Stimulated activated CD8-positive, alpha-beta memory T cell treated with anti-CD3 and anti-CD28 coated beads, Interleukin-15, amount 100 ng/mL, for 4 hours (primary cell): Measurements from ENCODE around the gene SNAPC4.
"Not testable (repeated sequence)": the region's sequence is repeated elsewhere in the genome, so short reads cannot be mapped to it uniquely, and the experiment has no call there.

Experiments used
- DNase-seq, 2 donors: peaks; one replicate each; pipeline ENCODE4 v3.0.0-alpha.2; 2020; ENCODE audit warnings: low read depth in 2 of 2

SNAPC4 gene

GRCh38 chr9:136358016-136358415 is 42.0 kb downstream of the SNAPC4 start:
- no peak for DNase-seq

- DNase-seq = no peak
Observed at GRCh38 chr9:136357202-136357725, 42.7 kb downstream of the SNAPC4 start.

DNA sequence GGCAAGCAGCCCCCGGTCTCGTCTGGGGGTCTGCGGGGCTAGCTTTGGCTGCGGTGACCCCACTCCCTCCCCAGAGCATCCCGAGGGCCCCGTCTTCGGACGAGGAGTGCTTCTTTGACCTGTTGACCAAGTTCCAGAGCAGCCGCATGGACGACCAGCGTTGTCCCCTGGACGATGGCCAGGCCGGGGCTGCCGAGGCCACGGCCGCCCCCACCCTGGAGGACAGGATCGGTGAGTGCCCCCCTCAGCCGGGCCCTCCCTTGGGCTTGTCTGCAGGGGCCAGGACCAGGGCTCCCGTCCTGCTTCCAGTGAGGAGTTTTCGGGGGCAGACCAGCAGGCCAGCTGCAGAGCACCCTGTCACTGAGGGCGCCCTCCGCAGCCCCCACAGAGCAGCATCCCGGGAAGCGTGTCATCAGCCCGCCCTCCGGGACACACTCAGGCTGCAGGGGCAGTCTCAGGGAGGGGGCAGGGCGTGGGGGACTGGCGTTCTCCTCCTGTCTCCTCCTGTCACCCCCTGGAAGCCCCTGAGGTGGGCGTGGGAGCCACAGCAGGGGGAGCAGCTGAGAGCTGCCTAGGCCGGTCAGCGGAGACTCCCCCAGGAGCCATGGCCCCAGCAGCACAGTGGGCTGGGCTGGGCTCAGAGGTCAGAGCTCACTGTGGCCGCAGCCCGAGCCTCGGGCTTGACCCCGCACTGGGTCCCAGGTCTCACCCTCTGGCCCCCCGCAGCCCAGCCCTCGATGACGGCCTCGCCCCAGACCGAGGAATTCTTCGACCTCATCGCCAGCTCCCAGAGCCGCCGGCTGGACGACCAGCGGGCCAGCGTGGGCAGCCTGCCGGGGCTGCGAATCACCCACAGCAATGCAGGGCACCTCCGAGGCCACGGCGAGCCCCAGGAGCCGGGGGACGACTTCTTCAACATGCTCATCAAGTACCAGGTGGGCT is 44.1 kb downstream of the SNAPC4 start:
- no peak for DNase-seq

DNA sequence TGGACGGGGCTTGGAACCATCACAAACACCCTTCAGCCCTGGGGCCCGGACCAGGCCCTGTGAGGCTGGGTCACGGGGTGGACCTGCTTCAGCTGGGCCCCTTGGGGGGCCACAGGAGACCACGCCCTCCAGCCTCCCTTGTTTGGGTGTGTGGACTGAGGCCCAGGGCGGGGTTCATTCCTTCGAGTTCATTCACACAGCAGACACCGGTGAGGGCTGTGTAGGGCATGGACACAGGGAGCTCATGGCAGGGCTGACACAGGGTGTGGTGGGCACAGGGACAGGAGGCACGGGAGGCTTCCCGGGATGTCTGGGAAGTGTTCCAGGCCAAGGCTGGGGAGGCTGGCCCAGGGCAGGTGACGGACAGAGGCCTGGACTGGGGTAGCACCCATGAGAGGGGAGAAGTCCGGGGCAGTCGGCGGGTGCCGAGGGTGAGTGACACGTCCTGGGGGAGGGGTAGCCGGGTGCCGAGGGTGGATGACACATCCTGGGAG is 45.3 kb downstream of the SNAPC4 start:
- DNase-seq = no peak

GRCh38 chr9:136353757-136354488 is 46.0 kb downstream of the SNAPC4 start:
- DNase-seq = no peak

DNA sequence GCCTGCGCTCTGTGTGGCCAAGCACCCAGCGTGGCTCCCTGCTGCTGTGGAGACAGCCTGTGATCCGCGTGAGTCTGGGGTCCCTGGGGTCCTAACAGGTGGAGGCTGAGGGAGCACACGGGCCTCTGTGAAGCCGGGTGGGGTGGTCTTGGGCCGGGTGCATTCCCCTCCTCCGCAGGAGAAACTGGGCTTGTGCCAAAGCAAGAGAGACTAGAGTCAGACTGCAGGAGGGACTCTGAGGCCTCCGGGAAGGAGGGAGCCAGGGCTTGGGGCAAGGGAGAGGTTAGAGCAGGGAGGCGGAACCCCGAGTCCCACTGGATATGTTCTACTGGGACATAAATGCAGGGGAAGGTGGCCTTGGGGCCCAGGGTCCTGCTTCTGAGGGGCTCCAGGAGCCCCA is 46.9 kb downstream of the SNAPC4 start:
- DNase-seq = no peak

GRCh38 chr9:136352682-136353081 is 47.3 kb downstream of the SNAPC4 start:
- DNase-seq = no peak

DNA sequence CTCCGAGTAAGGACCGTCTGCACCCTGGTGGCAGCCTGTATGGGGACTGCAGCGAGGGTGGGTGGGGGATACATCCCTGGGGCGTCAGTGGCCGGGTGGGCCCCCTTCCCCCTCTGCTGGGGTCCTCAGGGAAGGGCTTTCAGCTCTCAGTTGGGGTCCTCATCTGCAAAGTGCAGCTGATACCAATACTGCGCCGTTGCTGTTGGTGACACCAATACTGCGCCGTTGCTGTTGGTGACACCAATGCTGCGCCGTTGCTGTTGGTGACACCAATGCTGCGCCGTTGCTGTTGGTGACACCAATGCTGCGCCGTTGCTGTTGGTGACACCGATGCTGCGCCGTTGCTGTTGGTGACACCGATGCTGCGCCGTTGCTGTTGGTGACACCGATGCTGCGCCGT is 48.1 kb downstream of the SNAPC4 start:
- not testable (repeated sequence) for DNase-seq

DNA sequence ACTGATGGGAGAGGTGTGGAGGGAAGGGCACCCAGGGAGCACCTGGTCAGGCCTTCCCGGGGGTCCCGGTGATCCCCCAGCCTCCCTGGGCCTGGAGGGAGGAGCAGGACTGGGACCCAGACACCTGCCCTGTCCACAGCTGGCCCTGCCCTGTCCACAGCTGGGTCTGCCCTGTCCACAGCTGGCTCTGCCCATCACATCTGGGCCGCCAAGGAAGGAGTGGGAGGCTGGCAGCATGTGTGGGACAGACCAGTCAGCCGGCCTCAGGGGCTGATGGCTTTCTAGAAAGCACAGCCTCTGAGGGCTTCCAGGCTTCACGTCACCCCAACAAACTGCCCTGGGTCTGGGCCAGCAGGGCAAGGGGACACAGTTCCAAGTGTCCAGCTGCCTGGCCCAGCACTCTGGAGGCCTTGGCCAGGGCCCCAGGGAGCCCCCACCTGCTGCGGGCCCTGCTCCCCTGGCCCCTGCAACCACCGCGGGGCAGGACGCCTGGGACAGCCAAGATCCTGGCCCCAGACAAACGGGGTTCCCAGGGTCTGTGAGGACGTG is 48.6 kb downstream of the SNAPC4 start:
- no peak for DNase-seq
